GM21786 (cell line): ENCODE results near the gene RIMBP3B.
"Not testable (repeated sequence)": the region's sequence is repeated elsewhere in the genome, so short reads cannot be mapped to it uniquely, and the experiment has no call there.

Experiments used
- ATAC-seq: cut with Tn5 transposase; IDR thresholded peaks from one replicate; pipeline ENCODE4 v1.9.1; 2021; ENCODE audit not compliant: unreplicated experiment

Gene RIMBP3B, protein sequence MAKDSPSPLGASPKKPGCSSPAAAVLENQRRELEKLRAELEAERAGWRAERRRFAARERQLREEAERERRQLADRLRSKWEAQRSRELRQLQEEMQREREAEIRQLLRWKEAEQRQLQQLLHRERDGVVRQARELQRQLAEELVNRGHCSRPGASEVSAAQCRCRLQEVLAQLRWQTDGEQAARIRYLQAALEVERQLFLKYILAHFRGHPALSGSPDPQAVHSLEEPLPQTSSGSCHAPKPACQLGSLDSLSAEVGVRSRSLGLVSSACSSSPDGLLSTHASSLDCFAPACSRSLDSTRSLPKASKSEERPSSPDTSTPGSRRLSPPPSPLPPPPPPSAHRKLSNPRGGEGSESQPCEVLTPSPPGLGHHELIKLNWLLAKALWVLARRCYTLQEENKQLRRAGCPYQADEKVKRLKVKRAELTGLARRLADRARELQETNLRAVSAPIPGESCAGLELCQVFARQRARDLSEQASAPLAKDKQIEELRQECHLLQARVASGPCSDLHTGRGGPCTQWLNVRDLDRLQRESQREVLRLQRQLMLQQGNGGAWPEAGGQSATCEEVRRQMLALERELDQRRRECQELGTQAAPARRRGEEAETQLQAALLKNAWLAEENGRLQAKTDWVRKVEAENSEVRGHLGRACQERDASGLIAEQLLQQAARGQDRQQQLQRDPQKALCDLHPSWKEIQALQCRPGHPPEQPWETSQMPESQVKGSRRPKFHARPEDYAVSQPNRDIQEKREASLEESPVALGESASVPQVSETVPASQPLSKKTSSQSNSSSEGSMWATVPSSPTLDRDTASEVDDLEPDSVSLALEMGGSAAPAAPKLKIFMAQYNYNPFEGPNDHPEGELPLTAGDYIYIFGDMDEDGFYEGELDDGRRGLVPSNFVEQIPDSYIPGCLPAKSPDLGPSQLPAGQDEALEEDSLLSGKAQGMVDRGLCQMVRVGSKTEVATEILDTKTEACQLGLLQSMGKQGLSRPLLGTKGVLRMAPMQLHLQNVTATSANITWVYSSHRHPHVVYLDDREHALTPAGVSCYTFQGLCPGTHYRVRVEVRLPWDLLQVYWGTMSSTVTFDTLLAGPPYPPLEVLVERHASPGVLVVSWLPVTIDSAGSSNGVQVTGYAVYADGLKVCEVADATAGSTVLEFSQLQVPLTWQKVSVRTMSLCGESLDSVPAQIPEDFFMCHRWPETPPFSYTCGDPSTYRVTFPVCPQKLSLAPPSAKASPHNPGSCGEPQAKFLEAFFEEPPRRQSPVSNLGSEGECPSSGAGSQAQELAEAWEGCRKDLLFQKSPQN (N-terminal part only)

DNA sequence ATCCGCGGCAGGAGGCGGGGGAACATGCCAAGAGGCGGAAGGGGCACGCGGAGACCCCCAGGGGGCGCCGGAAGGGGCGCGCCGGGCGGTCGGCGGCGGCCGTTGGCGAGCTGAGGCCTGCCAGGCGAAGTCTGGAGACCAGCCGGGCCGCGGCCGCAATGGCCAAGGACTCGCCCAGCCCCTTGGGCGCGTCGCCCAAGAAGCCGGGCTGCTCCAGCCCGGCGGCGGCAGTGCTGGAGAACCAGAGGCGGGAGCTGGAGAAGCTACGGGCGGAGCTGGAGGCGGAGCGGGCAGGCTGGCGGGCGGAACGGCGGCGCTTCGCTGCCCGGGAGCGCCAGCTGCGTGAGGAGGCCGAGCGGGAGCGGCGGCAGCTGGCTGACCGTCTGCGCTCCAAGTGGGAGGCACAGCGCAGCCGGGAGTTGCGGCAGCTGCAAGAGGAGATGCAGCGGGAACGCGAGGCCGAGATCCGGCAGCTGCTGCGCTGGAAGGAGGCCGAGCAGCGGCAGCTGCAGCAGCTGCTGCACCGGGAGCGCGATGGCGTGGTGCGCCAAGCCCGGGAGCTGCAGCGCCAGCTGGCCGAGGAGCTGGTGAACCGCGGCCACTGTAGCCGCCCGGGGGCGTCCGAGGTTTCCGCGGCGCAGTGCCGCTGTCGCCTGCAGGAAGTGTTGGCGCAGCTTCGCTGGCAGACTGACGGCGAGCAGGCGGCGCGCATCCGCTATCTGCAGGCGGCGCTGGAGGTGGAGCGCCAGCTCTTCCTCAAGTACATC lies at the start of gene RIMBP3B:
TSS of gene RIMBP3B (plus strand) at position 51 of the 767 bp plus-strand sequence. CDS start at position 159, 108 bp downstream.
- ATAC-seq: peak; percentile 48

DNA sequence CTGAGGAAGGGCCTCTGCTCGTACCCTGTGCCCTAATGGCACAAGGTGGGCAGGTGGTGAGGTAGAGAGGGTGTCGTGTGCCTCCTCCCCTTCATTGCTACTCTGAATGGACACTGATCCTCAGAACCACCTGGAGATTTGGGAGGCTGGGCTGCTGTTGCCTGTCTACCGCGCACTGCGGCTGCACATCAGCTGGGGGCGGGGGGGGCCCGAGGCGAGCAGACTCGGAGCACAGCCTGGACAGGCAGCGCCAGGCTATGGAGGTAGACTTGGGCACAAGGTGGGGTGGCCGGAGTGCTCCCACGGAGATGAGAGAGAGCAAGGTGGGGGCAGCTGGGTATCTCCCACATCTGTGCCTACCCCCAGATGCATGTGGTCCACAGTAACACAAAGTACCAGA lies 26.0 kb upstream of the RIMBP3B start:
- ATAC-seq: not testable (repeated sequence)

DNA sequence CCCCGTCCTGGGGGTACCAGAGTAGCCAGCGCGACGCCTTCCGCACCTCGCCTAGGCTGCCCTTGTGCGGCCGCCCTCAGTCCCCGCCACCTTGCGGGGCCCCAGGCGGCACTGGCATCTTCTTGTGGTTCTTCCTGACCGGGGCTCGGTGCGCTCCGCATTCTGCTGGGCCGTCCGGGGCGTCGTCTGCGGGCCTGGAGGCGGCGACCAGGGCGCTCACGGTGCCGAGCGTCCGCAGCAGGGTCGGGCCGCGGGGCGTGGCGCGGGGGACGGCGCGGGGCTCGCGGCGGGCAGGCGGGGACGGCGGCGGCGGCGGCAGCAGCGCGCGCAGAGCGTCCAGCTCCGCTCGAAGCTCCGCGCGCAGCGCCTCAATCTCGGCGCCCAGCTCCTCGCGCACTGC lies 23.0 kb upstream of the RIMBP3B start:
- not testable (repeated sequence) for ATAC-seq

DNA sequence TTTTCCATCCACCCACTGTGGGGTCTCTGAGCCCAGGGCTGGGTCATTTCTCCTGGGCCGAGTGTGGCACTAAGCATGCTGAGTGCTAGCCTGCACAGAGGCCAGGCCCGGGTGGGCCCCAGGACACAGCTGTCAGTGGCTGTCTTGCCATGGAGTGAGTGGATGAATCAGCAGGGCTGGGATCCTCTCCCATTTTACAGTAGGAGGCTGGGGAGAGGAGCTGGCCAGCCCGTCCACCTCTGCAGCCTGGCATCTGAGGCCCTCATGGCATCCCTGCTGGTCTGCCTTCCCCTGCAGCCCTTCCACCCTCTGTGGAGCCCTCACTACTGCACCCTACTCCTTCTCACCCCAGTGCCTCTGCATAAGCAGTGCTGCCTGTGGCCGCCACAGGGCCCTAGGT lies 21.1 kb upstream of the RIMBP3B start:
- ATAC-seq: not testable (repeated sequence)

DNA sequence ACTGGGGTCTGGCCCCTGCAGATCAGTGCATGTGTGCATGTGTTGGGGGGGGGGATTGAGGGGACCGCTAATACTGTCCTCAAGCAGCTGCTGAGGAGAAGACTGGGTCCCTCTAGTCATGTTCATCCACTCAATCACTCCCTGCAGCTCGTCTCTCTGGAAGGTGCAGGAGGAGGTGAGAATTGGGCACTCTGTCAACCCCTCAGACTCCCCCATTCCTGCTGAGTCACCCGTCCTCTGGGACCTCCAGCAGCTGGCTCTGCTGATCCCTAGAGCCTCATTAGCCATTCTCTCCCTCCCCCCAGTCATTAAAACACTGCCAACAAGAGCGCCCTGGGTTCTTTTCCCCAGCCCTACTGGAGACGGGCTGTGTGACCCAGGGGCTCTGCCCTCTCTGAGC lies 20.5 kb upstream of the RIMBP3B start:
- ATAC-seq: not testable (repeated sequence)

DNA sequence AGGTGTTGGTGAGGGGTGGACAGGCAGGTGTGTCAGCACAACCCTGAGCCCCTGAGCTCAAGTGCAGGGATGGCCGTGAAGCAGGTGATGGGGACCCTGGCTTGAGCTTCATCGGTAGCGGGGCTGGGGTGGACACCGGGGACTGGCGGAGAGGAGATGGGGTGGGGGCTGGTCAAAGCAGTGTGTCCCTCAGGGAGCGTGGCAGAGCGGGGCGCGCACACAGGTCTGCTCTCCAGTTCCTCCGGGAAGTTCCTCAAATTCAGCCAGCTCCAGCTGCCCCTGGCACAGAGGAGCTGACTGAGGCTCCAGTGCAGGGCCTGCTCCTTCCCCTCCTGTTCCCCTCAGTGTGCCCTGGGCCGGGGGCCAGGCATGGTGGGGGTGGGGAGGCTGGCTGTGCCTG lies 19.7 kb upstream of the RIMBP3B start:
- not testable (repeated sequence) for ATAC-seq

DNA sequence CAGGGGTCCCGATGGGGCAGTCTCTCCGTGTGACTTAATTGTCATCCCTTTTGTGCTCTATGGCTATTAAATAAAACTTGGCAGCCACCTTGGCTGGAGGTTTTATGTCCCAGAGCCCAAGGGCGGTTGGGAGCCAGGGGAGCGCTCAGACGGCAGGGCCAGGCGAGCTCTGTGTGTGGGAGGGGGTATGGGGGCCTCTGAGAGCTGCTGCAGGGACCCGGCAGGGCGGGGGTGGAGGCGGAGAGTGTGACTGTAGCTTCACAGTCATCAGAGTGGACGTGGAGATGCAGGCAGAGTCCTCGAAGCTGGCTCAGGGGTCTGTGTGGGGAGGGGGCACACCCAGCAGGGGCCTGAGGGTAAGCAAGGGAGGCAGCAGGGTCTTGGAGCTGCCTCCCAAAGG lies 19.2 kb upstream of the RIMBP3B start:
- not testable (repeated sequence) for ATAC-seq

DNA sequence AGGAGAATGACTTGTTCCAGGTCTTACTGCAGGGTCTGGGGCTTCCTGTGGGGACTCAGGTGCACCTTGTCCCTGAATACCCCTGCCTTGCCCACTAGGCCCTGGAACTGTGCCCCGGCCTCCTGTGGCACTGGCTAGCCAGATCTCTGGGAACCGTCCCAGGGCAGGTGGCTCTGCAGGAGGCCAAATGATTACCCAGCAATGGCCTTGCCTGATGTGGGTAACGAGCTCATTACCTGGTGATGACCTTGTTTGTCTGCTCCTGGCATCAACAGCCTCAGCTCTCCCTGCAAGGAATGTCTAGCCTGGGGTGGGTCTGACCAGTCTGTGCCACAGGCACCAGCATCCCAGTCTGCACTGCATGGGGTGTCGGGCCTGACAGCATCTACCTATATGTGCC lies 18.2 kb upstream of the RIMBP3B start:
- not testable (repeated sequence) for ATAC-seq

DNA sequence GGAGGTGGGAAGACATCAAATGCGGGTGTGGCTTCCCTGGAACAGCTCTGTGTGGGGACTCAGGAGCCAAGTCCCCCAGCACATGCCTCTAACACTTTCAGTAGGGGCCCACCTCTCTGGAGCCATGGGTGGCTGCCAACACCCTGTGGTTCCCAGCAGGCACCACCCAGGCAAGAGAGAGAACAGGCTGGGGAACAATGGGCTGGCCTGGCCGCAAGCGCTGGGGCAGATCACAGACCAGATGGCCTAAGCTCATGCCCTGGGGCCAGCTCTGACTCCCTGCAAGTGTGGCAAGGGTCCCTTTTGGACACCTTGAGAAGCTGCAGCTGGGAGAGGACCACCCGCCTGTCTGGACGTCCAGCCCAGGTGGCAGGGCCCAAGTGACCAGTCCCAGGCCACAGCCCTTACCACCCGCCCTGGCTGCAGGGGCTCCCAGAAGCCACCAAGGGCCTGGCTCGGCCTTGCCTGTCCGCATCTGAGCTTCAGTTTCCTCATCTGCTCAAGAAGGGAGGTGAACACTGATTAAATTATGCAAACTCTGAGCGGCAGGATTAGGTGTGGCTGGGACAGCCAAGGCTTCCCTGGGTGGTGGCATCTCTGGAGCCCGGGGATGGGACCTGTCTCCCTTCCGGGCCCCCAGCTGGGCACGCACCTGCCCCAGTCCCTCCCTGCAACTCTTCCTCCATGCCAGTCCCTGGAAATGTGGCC lies 14.8 kb upstream of the RIMBP3B start:
- ATAC-seq: not testable (repeated sequence)

DNA sequence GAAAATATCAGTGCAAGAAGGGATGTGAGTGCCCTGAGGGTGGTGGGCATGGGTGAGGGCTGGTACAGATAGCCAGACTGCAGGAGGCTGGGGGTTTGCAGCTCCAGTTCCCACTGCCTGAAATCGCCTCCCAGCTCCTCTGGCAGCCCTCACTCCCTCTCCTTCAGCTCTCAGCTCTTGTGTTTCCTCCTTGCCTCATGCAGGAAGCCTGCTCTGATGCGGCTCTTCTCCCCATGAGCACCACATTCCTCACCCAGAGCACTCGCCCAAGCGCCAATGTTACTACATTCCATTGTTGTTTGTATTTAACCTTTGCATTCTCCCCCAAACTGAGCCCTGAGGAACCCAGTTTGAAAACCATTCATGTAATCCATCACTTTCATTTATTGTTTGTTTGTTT lies 7.7 kb upstream of the RIMBP3B start:
- ATAC-seq: not testable (repeated sequence)

DNA sequence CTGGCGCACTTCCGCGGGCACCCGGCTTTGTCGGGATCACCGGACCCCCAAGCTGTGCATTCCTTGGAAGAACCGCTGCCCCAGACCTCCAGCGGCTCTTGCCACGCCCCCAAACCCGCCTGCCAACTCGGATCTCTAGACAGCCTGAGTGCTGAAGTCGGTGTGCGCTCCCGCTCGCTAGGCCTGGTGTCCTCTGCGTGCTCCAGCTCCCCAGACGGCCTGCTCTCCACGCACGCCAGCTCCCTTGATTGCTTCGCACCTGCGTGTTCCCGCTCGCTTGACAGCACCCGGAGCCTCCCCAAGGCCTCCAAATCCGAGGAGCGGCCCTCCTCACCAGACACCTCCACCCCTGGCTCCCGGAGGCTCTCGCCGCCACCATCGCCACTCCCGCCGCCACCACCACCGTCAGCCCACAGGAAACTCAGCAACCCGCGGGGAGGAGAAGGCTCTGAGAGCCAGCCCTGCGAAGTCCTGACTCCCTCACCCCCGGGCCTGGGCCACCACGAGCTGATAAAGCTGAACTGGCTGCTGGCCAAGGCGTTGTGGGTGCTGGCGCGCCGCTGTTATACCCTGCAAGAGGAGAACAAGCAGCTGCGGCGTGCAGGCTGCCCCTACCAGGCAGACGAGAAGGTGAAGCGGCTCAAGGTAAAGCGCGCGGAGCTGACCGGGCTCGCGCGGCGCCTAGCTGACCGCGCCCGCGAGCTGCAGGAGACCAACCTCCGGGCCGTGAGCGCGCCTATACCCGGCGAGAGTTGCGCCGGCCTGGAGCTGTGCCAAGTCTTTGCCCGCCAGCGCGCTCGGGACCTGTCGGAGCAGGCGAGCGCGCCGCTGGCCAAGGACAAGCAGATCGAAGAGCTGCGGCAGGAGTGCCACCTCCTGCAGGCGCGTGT lies 1.2 kb downstream of the RIMBP3B start:
- peak; percentile 30 for ATAC-seq

DNA sequence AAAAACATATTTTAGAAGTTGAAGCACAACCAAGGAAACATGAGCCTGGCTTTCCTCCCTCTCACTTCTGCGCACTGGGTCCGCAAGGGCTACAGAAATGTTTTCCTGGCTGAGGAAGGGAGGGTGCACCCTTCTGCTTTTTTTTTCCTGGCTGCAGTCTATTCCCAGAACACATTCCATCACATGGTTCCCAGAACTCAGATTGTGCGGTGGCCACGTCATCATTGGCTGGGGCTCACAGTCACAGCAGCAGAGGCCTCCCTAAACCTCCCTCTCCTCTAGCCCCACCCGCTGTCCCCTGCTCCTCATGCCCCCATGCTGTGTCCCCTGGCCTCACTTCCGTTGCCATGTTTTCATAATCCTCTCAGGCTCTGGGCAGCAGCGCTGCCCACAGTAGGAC lies 5.9 kb downstream of the RIMBP3B start:
- ATAC-seq: not testable (repeated sequence)

DNA sequence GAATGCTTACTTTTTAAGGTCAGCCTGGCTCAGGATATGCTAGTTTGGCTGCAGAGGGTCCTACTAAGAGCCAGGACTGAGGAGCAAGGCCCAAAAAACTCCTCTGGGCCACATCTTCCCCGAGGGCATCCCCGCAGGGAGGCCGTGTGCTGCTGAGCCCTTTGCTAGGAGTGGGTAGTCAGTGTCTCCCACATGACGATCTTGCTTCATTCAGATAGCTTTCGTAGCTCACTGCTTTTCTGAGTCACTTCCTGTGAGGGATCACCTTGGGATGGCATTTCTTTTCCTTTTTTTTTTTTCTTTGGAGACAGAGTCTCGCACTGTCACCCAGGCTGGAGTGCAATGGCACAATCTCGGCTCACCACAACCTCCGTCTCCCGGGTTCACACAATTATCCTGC lies 6.5 kb downstream of the RIMBP3B start:
- not testable (repeated sequence) for ATAC-seq

DNA sequence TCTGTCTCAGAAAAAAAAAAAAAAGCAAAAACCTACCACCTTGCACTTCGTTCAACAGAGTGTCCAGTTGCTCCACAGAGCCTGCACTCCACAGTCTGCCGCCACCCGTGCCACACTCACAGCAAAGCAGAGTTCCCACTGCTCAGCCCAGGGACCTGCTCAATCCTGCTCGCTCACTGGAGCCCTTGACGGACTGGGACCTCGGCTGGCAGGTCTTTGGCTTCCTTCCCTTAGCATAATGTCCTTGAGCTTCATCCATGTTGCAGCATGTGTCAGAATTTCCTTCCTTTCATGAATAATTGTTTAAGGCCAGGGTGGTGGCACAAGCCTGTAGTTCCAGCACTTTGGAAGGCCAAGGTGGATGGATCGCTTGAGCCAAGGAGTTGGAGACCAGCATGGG lies 11.1 kb downstream of the RIMBP3B start:
- not testable (repeated sequence) for ATAC-seq

DNA sequence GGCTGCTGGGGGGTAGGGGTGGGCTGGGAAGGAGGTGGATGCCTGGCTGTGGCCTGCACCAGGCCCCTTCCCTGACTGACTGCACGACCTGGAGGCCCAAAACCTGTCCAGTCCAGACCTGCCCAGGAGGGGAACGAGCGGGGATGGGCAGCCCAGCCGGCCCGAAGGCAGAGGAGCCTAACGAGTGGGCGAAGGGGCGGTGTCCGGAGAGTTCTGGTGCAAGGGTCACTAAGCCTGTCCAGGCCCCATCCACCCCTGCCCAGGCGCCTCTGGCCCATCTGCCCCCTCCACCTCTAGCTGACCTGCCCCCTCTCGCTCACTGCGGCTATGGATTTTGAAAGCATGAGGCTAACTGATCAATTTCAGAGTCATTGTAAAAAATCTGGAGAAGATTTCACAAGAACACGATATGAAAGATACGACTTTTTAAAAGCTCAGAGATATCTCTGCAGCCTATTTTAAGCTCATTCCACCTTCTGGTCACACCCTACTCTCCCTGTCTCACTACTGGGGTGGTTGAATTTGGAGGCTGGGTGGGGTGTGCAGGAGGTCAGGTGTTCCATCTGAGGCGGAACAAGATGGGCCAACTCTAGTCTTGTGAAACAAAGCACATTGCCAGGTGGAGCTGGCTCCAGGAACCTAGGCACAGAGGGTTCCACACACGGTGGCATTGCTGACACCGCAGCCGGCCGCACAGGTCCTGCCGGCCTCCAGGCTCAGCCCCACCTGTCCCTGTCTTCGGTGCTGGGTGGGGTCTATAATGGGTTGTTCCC lies 17.8 kb downstream of the RIMBP3B start:
- not testable (repeated sequence) for ATAC-seq

DNA sequence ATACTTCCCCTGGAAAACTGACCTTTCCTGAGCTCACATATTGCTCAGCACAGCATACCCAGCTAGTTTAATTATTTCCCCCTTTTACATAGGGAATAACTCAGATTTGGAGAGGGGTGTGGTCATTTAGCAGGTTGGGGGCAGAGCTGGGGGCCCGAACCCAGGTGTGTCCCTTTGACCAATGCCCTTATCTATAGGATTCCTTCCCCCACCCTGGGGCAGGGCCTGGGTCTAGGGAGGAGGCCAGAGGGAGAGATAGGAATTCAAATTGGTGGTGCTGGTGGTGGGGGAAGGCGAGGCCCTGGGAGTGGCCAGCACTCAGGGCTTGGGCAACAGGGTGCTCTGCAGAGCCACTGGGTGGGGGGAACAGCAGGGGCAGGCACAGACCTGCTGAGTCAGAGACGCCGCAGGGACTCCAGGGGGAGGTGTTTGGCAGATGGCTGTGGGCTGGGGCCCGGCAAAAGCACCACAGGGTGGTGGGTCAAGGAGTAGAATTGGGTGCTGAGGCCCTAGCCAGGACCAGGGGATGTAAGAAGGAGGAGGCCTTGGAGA lies 19.3 kb downstream of the RIMBP3B start:
- ATAC-seq: not testable (repeated sequence)

DNA sequence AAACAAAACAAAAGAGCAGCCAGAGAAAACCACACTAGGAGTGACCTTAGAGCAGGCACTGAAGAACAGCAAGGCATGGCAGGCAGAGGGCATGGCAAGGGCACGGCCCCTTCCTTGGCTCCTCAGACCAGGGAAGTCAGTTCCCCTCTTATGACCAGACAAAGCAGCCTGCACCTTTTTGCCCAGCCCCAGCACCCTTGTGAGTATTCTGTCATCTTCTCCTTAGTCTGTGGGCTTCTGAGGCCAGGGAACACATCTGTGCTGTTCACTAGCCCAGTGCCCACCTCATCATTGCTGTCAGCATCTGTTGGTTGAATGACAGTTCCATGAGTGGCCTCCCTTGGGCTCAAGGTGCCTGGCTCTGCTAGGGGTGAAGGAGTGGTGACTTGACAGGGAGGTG lies 23.6 kb downstream of the RIMBP3B start:
- ATAC-seq: not testable (repeated sequence)
